Panc1 (cell line): ENCODE data around the gene EOGT. TPM values are rescaled to one million over a fixed set of nuclear protein-coding genes. Genes with fewer than 3 reads are reported as not detected.

ENCODE experiments used
- ATAC-seq: fragments of 200-7000 bp; cut with Tn5 transposase; 2 replicates; pipeline ENCODE4 v1.9.1; 2020; ENCODE audit warnings: mild to moderate bottlenecking, moderate library complexity
- BruUV-seq: library from RNA; stranded (reverse); fragments of 400-500 nt; replicated peaks from 2 replicates; lab custom pipeline; 2021; lab: Mats Ljungman, UMichigan
- CTCF ChIA-PET: fragments of 300-600 bp; sonication (Branson Sonifier 250); formaldehyde crosslinking; loops from one replicate; lab custom pipeline; 2022; ENCODE audit warnings: antibody characterized with exemption; lab: Charles Lee
- POLR2A ChIA-PET: fragments of 300-600 bp; sonication (Branson Sonifier 250); formaldehyde crosslinking; loops from one replicate; lab custom pipeline; 2022; ENCODE audit warnings: antibody characterized with exemption; lab: Charles Lee
- DNase-seq: peaks from one replicate; pipeline ENCODE4 v3.0.0-alpha.2; 2010; ENCODE audit warnings: low read depth, low spot score
- H3K27ac ChIP-seq: 2 replicates; pipeline ENCODE4 v1.5.1; 2011; ENCODE audit warnings: mild to moderate bottlenecking, low read length, inconsistent platforms
- H3K27me3 ChIP-seq: fragments of 200-500 bp; sonication (Bioruptor generic); 2 replicates; pipeline ENCODE4 v1.6.0; 2014; ENCODE audit warnings: low read length, inconsistent platforms; ENCODE audit not compliant: control insufficient read depth, insufficient read depth
- H3K36me3 ChIP-seq: fragments of 200-500 bp; sonication (Bioruptor generic); 2 replicates; pipeline ENCODE4 v1.5.1; 2014; ENCODE audit warnings: inconsistent platforms, mild to moderate bottlenecking, low read length, moderate library complexity; ENCODE audit not compliant: control insufficient read depth, insufficient read depth
- H3K4me1 ChIP-seq: 2 replicates; pipeline ENCODE4 v1.5.1; 2011; ENCODE audit warnings: inconsistent platforms, mild to moderate bottlenecking, low read length, moderate library complexity; ENCODE audit not compliant: control insufficient read depth, insufficient read depth
- H3K4me3 ChIP-seq, 2 experiments: 2 replicates each; pipeline ENCODE4 v1.5.1; 2011 to 2012; ENCODE audit warnings: low read depth in 2 of 2, low read length in 2 of 2, mild to moderate bottlenecking in 2 of 2, inconsistent platforms in 1 of 2, moderate library complexity in 1 of 2
- H3K9me3 ChIP-seq: fragments of 200-500 bp; sonication (Bioruptor generic); 2 replicates; pipeline ENCODE4 v1.5.1; 2014; ENCODE audit warnings: low read depth, mild to moderate bottlenecking, inconsistent platforms, low read length, moderate library complexity; ENCODE audit not compliant: control insufficient read depth, insufficient read depth
- POLR2AphosphoS5 ChIP-seq: IDR thresholded peaks from 2 replicates; pipeline ENCODE4 v1.6.1; 2012; ENCODE audit warnings: mild to moderate bottlenecking, low read depth, low read length, moderate library complexity
- SIN3A ChIP-seq: IDR thresholded peaks from 2 replicates; pipeline ENCODE4 v1.6.1; 2012; ENCODE audit warnings: low read depth, mild to moderate bottlenecking, low read length, moderate library complexity, borderline replicate concordance; ENCODE audit not compliant: insufficient read depth
- TCF7L2 ChIP-seq: IDR thresholded peaks from 2 replicates; pipeline ENCODE4 v1.6.1; 2011; ENCODE audit warnings: mild to moderate bottlenecking, low read depth, low read length, inconsistent platforms
- in situ Hi-C: cut with HindIII; loops from 2 replicates; pipeline ENCODE4 v1.10.0; 2016; ENCODE audit warnings: low sequenced_read_pairs, low pct_unique_long_range_greater_than_20kb
- intact Hi-C: fragments of 100-400 bp; cut with micrococcal nuclease; formaldehyde crosslinking; loops from one replicate; pipeline ENCODE4 v1.10.0; 2022; ENCODE audit not compliant: unreplicated experiment
- total RNA-seq: library from RNA; stranded (reverse); gene quantifications from one replicate; pipeline ENCODE4 v1.2.1, GENCODE V29; 2021; ENCODE audit not compliant: unreplicated experiment
- TF ChIP-seq, protein P1 (sequence below), 2 experiments: IDR thresholded peaks; 2 replicates each; pipeline ENCODE4 v1.6.1; 2011 to 2012; ENCODE audit warnings: low read depth in 2 of 2, control low read depth in 1 of 2, low read length in 1 of 2, mild to moderate bottlenecking in 1 of 2, moderate library complexity in 1 of 2; ENCODE audit not compliant: insufficient read depth in 1 of 2
- TF ChIP-seq, protein P2 (sequence below): fragments of 450-650 bp; IDR thresholded peaks from 2 replicates; pipeline ENCODE4 v1.5.1; 2017; ENCODE audit warnings: mild to moderate bottlenecking

The EOGT gene
- total RNA-seq, 1 experiment from 2014 or later: 29.1 TPM

DNA sequence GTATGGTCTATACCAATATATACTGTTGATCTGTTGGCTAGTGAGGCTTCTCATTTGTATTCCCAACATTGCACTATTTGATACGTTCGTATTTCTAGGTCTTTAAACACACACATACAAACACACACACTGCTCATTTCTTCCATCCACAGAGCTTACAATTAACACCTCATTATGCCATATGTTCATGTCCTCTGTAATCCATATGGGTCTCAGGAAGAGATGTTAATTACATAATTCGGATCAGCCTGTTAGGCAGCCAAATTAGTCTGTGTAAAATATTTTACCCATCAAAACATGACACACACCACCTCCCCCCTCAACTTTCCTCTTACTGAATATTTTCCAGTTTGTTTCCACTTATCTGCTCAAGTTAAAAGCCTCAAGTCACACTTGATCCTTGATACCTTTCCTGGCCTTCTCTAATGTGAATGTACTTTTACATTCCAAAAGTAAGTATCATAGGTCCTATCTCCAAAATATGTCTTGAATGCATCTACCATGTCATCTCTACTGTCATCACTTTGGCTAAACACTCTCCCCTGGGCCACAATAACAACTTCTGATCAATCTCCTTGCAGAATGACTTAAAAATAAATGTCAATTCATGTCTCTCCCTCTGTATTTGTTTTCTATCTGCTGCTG lies 28.2 kb downstream of the EOGT start:
- H3K4me3 ChIP-seq: no peak overlapping the region
- no peaks in the 10 kb centered on the region for H3K27me3 ChIP-seq
- BruUV-seq: no TSS peak
- DNase-seq (no peak), ATAC-seq (no peak)
- in situ Hi-C loops: no loop called here
- POLR2A ChIA-PET: no interaction called here
- no peaks in the 10 kb centered on the region for H3K4me1 ChIP-seq
- TF ChIP-seq TCF7L2 (no peak), SIN3A (no peak), POLR2AphosphoS5 (no peak)
- TF ChIP-seq, protein P1, sequence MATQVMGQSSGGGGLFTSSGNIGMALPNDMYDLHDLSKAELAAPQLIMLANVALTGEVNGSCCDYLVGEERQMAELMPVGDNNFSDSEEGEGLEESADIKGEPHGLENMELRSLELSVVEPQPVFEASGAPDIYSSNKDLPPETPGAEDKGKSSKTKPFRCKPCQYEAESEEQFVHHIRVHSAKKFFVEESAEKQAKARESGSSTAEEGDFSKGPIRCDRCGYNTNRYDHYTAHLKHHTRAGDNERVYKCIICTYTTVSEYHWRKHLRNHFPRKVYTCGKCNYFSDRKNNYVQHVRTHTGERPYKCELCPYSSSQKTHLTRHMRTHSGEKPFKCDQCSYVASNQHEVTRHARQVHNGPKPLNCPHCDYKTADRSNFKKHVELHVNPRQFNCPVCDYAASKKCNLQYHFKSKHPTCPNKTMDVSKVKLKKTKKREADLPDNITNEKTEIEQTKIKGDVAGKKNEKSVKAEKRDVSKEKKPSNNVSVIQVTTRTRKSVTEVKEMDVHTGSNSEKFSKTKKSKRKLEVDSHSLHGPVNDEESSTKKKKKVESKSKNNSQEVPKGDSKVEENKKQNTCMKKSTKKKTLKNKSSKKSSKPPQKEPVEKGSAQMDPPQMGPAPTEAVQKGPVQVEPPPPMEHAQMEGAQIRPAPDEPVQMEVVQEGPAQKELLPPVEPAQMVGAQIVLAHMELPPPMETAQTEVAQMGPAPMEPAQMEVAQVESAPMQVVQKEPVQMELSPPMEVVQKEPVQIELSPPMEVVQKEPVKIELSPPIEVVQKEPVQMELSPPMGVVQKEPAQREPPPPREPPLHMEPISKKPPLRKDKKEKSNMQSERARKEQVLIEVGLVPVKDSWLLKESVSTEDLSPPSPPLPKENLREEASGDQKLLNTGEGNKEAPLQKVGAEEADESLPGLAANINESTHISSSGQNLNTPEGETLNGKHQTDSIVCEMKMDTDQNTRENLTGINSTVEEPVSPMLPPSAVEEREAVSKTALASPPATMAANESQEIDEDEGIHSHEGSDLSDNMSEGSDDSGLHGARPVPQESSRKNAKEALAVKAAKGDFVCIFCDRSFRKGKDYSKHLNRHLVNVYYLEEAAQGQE (IDR thresholded peaks at IDR 0.05; ENCODE audit: insufficient read depth in 1 of 2, low read depth in 2 of 2, low read length in 1 of 2): no peak
- TF ChIP-seq, protein P2, sequence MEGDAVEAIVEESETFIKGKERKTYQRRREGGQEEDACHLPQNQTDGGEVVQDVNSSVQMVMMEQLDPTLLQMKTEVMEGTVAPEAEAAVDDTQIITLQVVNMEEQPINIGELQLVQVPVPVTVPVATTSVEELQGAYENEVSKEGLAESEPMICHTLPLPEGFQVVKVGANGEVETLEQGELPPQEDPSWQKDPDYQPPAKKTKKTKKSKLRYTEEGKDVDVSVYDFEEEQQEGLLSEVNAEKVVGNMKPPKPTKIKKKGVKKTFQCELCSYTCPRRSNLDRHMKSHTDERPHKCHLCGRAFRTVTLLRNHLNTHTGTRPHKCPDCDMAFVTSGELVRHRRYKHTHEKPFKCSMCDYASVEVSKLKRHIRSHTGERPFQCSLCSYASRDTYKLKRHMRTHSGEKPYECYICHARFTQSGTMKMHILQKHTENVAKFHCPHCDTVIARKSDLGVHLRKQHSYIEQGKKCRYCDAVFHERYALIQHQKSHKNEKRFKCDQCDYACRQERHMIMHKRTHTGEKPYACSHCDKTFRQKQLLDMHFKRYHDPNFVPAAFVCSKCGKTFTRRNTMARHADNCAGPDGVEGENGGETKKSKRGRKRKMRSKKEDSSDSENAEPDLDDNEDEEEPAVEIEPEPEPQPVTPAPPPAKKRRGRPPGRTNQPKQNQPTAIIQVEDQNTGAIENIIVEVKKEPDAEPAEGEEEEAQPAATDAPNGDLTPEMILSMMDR: no peak
- peaks cover 17% of the 10 kb centered on the region for H3K36me3 ChIP-seq
- H3K27ac ChIP-seq: no peak overlapping the region
- H3K9me3 ChIP-seq: no peaks in the 10 kb centered on the region
- CTCF ChIA-PET: no interaction called here
- intact Hi-C loops: no loop called here

DNA sequence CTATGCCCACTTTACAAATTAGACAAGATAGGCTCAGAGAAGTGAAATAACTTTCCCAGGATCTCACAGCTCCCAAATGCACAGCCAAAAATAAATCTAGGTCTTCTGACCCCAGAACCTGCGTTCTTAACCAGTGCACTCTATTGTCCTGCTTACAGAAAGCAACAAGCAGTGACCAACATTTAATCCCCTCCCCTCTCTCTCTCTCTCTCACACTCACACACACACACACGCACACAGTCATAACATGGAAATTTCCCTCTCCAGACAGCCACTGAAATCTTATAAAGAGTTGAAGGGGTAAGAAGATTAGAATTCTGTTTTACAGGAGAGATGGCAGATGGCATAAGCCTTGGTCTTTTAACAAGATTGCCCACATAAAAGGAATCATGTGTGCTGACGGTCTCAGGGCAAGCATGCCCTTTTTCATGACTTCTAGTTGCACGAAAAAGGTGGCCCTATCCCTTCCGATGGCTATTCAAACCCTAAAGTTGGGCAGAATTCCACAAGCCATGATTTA lies 29.4 kb downstream of the EOGT start:
- in situ Hi-C loops: no loop called here
- ATAC-seq: no peak
- DNase-seq: no peak
- CTCF ChIA-PET: no interaction called here
- TF ChIP-seq POLR2AphosphoS5: no peak
- no peak for TF ChIP-seq SIN3A
- TF ChIP-seq, protein P1 (IDR thresholded peaks at IDR 0.05; ENCODE audit: insufficient read depth in 1 of 2, low read depth in 2 of 2, low read length in 1 of 2): no peak
- TF ChIP-seq, protein P2: no peak
- no peak for TF ChIP-seq TCF7L2
- H3K9me3 ChIP-seq: no peaks in the 10 kb centered on the region
- POLR2A ChIA-PET: no interaction called here
- BruUV-seq: no TSS peak
- no peak overlapping the region for H3K4me3 ChIP-seq
- H3K27me3 ChIP-seq: no peaks in the 10 kb centered on the region
- H3K36me3 ChIP-seq: peaks cover 17% of the 10 kb centered on the region
- H3K27ac ChIP-seq: no peak overlapping the region
- no peaks in the 10 kb centered on the region for H3K4me1 ChIP-seq
- intact Hi-C loops: no loop called here
